Psoas muscle (tissue), 8 donors: ENCODE measurements around the gene CASQ2. TPM values are rescaled to one million over a fixed set of nuclear protein-coding genes. Genes with fewer than 3 reads are reported as not detected.

Experiments
- ATAC-seq, 4 donors: fragments of 200-7000 bp; cut with Tn5 transposase; one replicate each; pipeline ENCODE4 v1.9.1; 2020; ENCODE audit warnings: moderate library complexity in 3 of 4, mild to moderate bottlenecking in 2 of 4
- DNase-seq, 2 donors: peaks; one replicate each; pipeline ENCODE4 v3.0.0-alpha.2; 2020
- H3K27ac ChIP-seq: fragments of 200-600 bp; one replicate; pipeline ENCODE4 v1.8.0; 2022
- H3K27me3 ChIP-seq, 3 donors: fragments of 200-600 bp in 1 of 3; one replicate each; pipeline versions ENCODE4 v1.6.1 to v1.8.0; 2013 to 2022; ENCODE audit warnings: low read length in 2 of 3, mild to moderate bottlenecking in 2 of 3, moderate library complexity in 1 of 3; ENCODE audit not compliant: insufficient read depth in 3 of 3
- H3K36me3 ChIP-seq, 2 donors: fragments of 200-600 bp in 1 of 2; one replicate each; pipeline versions ENCODE4 v1.6.1 to v1.8.0; 2013 to 2022; ENCODE audit warnings: low read depth in 1 of 2, mild to moderate bottlenecking in 1 of 2, moderate library complexity in 1 of 2; ENCODE audit not compliant: insufficient read depth in 1 of 2
- H3K4me1 ChIP-seq: fragments of 200-600 bp; one replicate; pipeline ENCODE4 v1.8.0; 2022
- H3K4me3 ChIP-seq: fragments of 200-600 bp; one replicate; pipeline ENCODE4 v1.8.0; 2022; ENCODE audit warnings: mild to moderate bottlenecking
- H3K9me3 ChIP-seq: fragments of 200-600 bp; one replicate; pipeline ENCODE4 v1.8.0; 2022
- CTCF ChIP-seq: fragments of 200-600 bp; IDR thresholded peaks from one replicate; pipeline ENCODE4 v1.8.0; 2022; ENCODE audit warnings: antibody characterized with exemption
- WGBS, 3 donors: extraction: QIAGEN DNeasy Blood & Tissue Kit; methylation state at CpG; one replicate each; pipeline versions ENCODE4 v1.1.6 to v1.1.7; 2013; 5-methylcytosine and 5-hydroxymethylcytosine counted together
- intact Hi-C, 2 donors: fragments of 100-400 bp; cut with DNase I; formaldehyde crosslinking; loops; one replicate each; pipeline versions ENCODE4 v1.11.0 to v1.14.2; 2022
- polyA plus RNA-seq, 3 donors: library from polyadenylated mRNA; stranded (reverse); fragments of 200-250 nt; gene quantifications; one replicate each; pipeline ENCODE4 v1.2.3, GENCODE V29; 2013
- total RNA-seq, 4 donors: library from RNA; stranded (reverse); fragmentation: NEBNext Ultra II Directional in 2 of 4; extraction: Animal tissue kit (Norgen Biotek cat#: 25700) in 2 of 4; gene quantifications; one replicate each; pipeline versions ENCODE4 v1.2.1 to v1.2.4, GENCODE V29; 2021 to 2023
- donor health status: healthy with polysubstance abuse.
- donor health status: DM: no; HTN: no; CAD: no; lungs with moderate emphysema.
- donor health status: Bipolar disorder and iron deficiency.
- donor health status: healthy.
- donor health status: DM: yes; HTN: yes; CAD: no.
- donor health status: DM: no; HTN: no; CAD: no.
- donor health status: DM: no; HTN: no; CAD: no.
- donor health status: DM: yes; HTN: yes; CAD: no.

The CASQ2 gene
- total and polyA plus RNA-seq, 7 donors = 56.4 to 271 (median 84.0) TPM

- peak in 2 of 4 donors; percentile 11 to 21 for ATAC-seq
- 73 to 86% (median 85%) methylated on average over 5 of the region's 5 CpGs for WGBS, 3 donors
- Histone ChIP-seq H3K27me3 (no peaks in the 10 kb centered on the region), H3K36me3 (peaks cover 3 to 59% of the 10 kb centered on the region in 2 donors), H3K9me3 (no peaks in the 10 kb centered on the region), H3K4me1 (no peaks in the 10 kb centered on the region), H3K4me3 (no peak overlapping the region), H3K27ac (no peak overlapping the region)
- no peak for TF ChIP-seq CTCF
- intact Hi-C loops = loop anchor here in 1 of 2 donors (10.0 kb wide), 1 partner anchor 257 kb away; the partner anchor contains the start of gene SLC22A15
- no peak for DNase-seq
Measured at GRCh38 chr1:115718011-115718754, 50.3 kb downstream of the CASQ2 start.

- TF ChIP-seq CTCF = peak; percentile 69
- no peaks in the 10 kb centered on the region for H3K4me1 ChIP-seq
- no peaks in the 10 kb centered on the region for H3K9me3 ChIP-seq
- DNase-seq (peak; percentile 30 to 69), ATAC-seq (peak; percentile 50 to 89 (median 70))
- H3K36me3 ChIP-seq = peaks cover 3 to 52% of the 10 kb centered on the region in 2 donors
- H3K4me3 ChIP-seq = no peak overlapping the region
- intact Hi-C loops = loop anchor here (1.0 to 10.0 kb wide), 3 partner anchors 55 to 257 kb away; partner anchors contain the start of gene SLC22A15 (in 1 of the 2)
- WGBS, 3 donors = 50 to 58% (median 53%) methylated on average over 5 of the region's 5 CpGs
- no peaks in the 10 kb centered on the region for H3K27me3 ChIP-seq
- H3K27ac ChIP-seq = no peak overlapping the region
Measured at GRCh38 chr1:115717541-115717940, 51.0 kb downstream of the CASQ2 start.

- ATAC-seq (no peak), DNase-seq (no peak)
- WGBS, 3 donors = 47 to 75% (median 53%) methylated on average over 1 of the region's 1 CpG
- Histone ChIP-seq H3K4me3 (no peak overlapping the region), H3K27me3 (no peaks in the 10 kb centered on the region), H3K4me1 (no peaks in the 10 kb centered on the region), H3K9me3 (no peaks in the 10 kb centered on the region), H3K36me3 (peaks cover 3 to 39% of the 10 kb centered on the region in 2 donors), H3K27ac (no peak overlapping the region)
- TF ChIP-seq CTCF = no peak
- intact Hi-C loops = loop anchor here in 1 of 2 donors (10.0 kb wide), 1 partner anchor 260 kb away; the partner anchor contains the start of gene SLC22A15
Measured at GRCh38 chr1:115714572-115715141, 53.9 kb downstream of the CASQ2 start.

GRCh38 chr1:115713906-115714305 is 54.6 kb downstream of the CASQ2 start:
- Histone ChIP-seq H3K4me1 (no peaks in the 10 kb centered on the region), H3K27ac (no peak overlapping the region), H3K36me3 (peaks cover 3 to 39% of the 10 kb centered on the region in 2 donors), H3K4me3 (no peak overlapping the region), H3K27me3 (no peaks in the 10 kb centered on the region), H3K9me3 (no peaks in the 10 kb centered on the region)
- DNase-seq (no peak), ATAC-seq (no peak)
- TF ChIP-seq CTCF = no peak
- intact Hi-C loops = loop anchor here in 1 of 2 donors (10.0 kb wide), 1 partner anchor 261 kb away; the partner anchor contains the start of gene SLC22A15
- 67 to 87% (median 85%) methylated on average over 5 of the region's 5 CpGs for WGBS, 3 donors
